Right lobe of liver (tissue), 4 donors: ENCODE results near the gene SSBP2.

Experiments
- CTCF ChIP-seq, 4 donors: fragments of 200-600 bp in 3 of 4; fragments of 450-650 bp in 1 of 4; IDR thresholded peaks; one replicate each; pipeline versions ENCODE4 v1.5.1 to v1.8.0; 2016 to 2022; ENCODE audit warnings: antibody characterized with exemption in 4 of 4, mild to moderate bottlenecking in 2 of 4
- POLR2A ChIP-seq: fragments of 450-650 bp; IDR thresholded peaks from one replicate; pipeline ENCODE4 v1.6.1; 2017; ENCODE audit warnings: antibody characterized with exemption, mild to moderate bottlenecking
- donor health status: DM: no; HTN: no; CAD: no.
- donor health status: DM: no; HTN: no; CAD: no.
- donor health status: DM: no; HTN: yes; CAD: no.

- TF ChIP-seq CTCF (IDR thresholded peaks at IDR 0.05) (no peak), POLR2A (no peak)
These were observed 244.5 kb downstream of the SSBP2 start for GRCh38 chr5:81506378-81506777.
